Measurements from ENCODE around the gene SYT14.
A peak's percentile ranks its signal among the peaks of the same experiment; 100 is the strongest.
"Not testable (repeated sequence)": the region's sequence is repeated elsewhere in the genome, so short reads cannot be mapped to it uniquely, and the experiment has no call there.

Gene SYT14

GRCh38 chr1:209948155-209948554 lies 10.1 kb downstream of the SYT14 start:
- DNase-seq = no peak

- DNase-seq = no peak
Measured at GRCh38 chr1:209956116-209956515, 18.1 kb downstream of the SYT14 start.

GRCh38 chr1:209959623-209960022 lies 21.6 kb downstream of the SYT14 start:
- no peak for DNase-seq

- no peak for DNase-seq
Measured at GRCh38 chr1:209960926-209961325, 22.9 kb downstream of the SYT14 start.

GRCh38 chr1:209962388-209962787 lies 24.4 kb downstream of the SYT14 start:
- no peak for DNase-seq

- no peak for DNase-seq
Measured at GRCh38 chr1:209962856-209963255, 24.8 kb downstream of the SYT14 start.

GRCh38 chr1:209965996-209966395 lies 28.0 kb downstream of the SYT14 start:
- peak; percentile 32 for DNase-seq

- DNase-seq = not testable (repeated sequence)
Measured at GRCh38 chr1:209978721-209979120, 40.7 kb downstream of the SYT14 start.

- DNase-seq = no peak
Measured at GRCh38 chr1:209983953-209984352, 45.9 kb downstream of the SYT14 start.

GRCh38 chr1:209985002-209985401 lies 47.0 kb downstream of the SYT14 start:
- DNase-seq = no peak

- no peak for DNase-seq
Measured at GRCh38 chr1:209988706-209989105, 50.7 kb downstream of the SYT14 start.

GRCh38 chr1:209989525-209989924 lies 51.5 kb downstream of the SYT14 start:
- no peak for DNase-seq

- no peak for DNase-seq
Measured at GRCh38 chr1:209993061-209993830, 55.2 kb downstream of the SYT14 start.

GRCh38 chr1:209996348-209996747 lies 58.3 kb downstream of the SYT14 start:
- DNase-seq = no peak

- DNase-seq = no peak
Measured at GRCh38 chr1:209999005-209999404, 61.0 kb downstream of the SYT14 start.

- no peak for DNase-seq
Measured at GRCh38 chr1:210001751-210002150, 63.7 kb downstream of the SYT14 start.

GRCh38 chr1:210003501-210003900 lies 65.5 kb downstream of the SYT14 start:
- DNase-seq = no peak

GRCh38 chr1:210010161-210010560 lies 72.1 kb downstream of the SYT14 start:
- DNase-seq = no peak

GRCh38 chr1:210021145-210021860 lies 83.3 kb downstream of the SYT14 start:
- no peak for DNase-seq

- no peak for DNase-seq
Measured at GRCh38 chr1:210022044-210022443, 84.0 kb downstream of the SYT14 start.

- DNase-seq = no peak
Measured at GRCh38 chr1:210024282-210024681, 86.3 kb downstream of the SYT14 start.

GRCh38 chr1:210024996-210025395 lies 87.0 kb downstream of the SYT14 start:
- DNase-seq = peak; percentile 55

- no peak for DNase-seq
Measured at GRCh38 chr1:210025870-210026269, 87.9 kb downstream of the SYT14 start.

GRCh38 chr1:210027994-210028393 lies 90.0 kb downstream of the SYT14 start:
- DNase-seq = no peak

Data from islet precursor cell (in vitro differentiated cells).